Neuronal stem cell (in vitro differentiated cells): Measurements from ENCODE around the gene ZACN.

Source experiments
- DNase-seq: peaks from one replicate; pipeline ENCODE4 v3.0.0-alpha.2; 2013; ENCODE audit warnings: low spot score
- H2AFZ ChIP-seq: one replicate; pipeline ENCODE4 v1.6.1; 2013; ENCODE audit warnings: mild to moderate bottlenecking, low read length, inconsistent platforms
- H2AK5ac ChIP-seq: 2 replicates; pipeline ENCODE4 v1.6.1; 2013; ENCODE audit warnings: low read depth, mild to moderate bottlenecking, inconsistent platforms, low read length, moderate library complexity, mixed read lengths
- H2BK120ac ChIP-seq: 2 replicates; pipeline ENCODE4 v1.6.1; 2013; ENCODE audit warnings: low read depth, mild to moderate bottlenecking, inconsistent platforms, low read length, moderate library complexity, mixed read lengths
- H2BK12ac ChIP-seq: one replicate; pipeline ENCODE4 v1.6.1; 2013; ENCODE audit warnings: low read length, inconsistent platforms
- H2BK15ac ChIP-seq: 2 replicates; pipeline ENCODE4 v1.6.1; 2013; ENCODE audit warnings: mild to moderate bottlenecking, low read length, inconsistent platforms, mixed read lengths
- H2BK5ac ChIP-seq: one replicate; pipeline ENCODE4 v1.6.1; 2013; ENCODE audit warnings: inconsistent platforms, mild to moderate bottlenecking, low read length, moderate library complexity
- H3K14ac ChIP-seq: one replicate; pipeline ENCODE4 v1.6.1; 2013; ENCODE audit warnings: low read length, inconsistent platforms
- H3K18ac ChIP-seq: 2 replicates; pipeline ENCODE4 v1.6.1; 2013; ENCODE audit warnings: low read length, inconsistent platforms
- H3K23ac ChIP-seq: 2 replicates; pipeline ENCODE4 v1.6.1; 2013; ENCODE audit warnings: low read depth, mild to moderate bottlenecking, mixed read lengths, low read length, inconsistent platforms; ENCODE audit not compliant: poor library complexity
- H3K27ac ChIP-seq: replicated peaks from 3 replicates; pipeline ENCODE4 v1.5.1; 2013; ENCODE audit warnings: low read length, inconsistent platforms
- H3K27me3 ChIP-seq, 3 experiments: 2 replicates each; pipeline ENCODE4 v1.6.1; 2013; ENCODE audit warnings: low read length in 3 of 3, mild to moderate bottlenecking in 2 of 3, inconsistent platforms in 1 of 3, low read depth in 1 of 3, mixed read lengths in 1 of 3, moderate library complexity in 1 of 3; ENCODE audit not compliant: control insufficient read depth in 3 of 3, insufficient read depth in 3 of 3
- H3K36me3 ChIP-seq, 2 donors: replicated peaks in 1 of 2; 2 replicates each; pipeline ENCODE4 v1.6.1; 2013; ENCODE audit warnings: low read length in 2 of 2; ENCODE audit not compliant: control insufficient read depth in 2 of 2, insufficient read depth in 2 of 2
- H3K4ac ChIP-seq: 2 replicates; pipeline ENCODE4 v1.6.1; 2013; ENCODE audit warnings: inconsistent platforms, mild to moderate bottlenecking, low read length, moderate library complexity
- H3K4me1 ChIP-seq, 2 donors: 1 replicate in 1 of 2; 2 replicates in 1 of 2; pipeline ENCODE4 v1.6.1; 2013; ENCODE audit warnings: low read length in 2 of 2, low read depth in 1 of 2; ENCODE audit not compliant: control insufficient read depth in 2 of 2, insufficient read depth in 1 of 2
- H3K4me2 ChIP-seq: one replicate; pipeline ENCODE4 v1.6.1; 2013; ENCODE audit warnings: mild to moderate bottlenecking, low read length, inconsistent platforms; ENCODE audit not compliant: insufficient read depth, poor library complexity, severe bottlenecking
- H3K4me3 ChIP-seq, 2 donors: 2 replicates each; pipeline ENCODE4 v1.5.1; 2013; ENCODE audit warnings: low read length in 2 of 2, mild to moderate bottlenecking in 2 of 2, inconsistent platforms in 1 of 2, moderate library complexity in 1 of 2
- H3K79me1 ChIP-seq: one replicate; pipeline ENCODE4 v1.6.1; 2013; ENCODE audit warnings: low read depth, mild to moderate bottlenecking, inconsistent platforms, low read length, moderate library complexity
- H3K9ac ChIP-seq: one replicate; pipeline ENCODE4 v1.6.1; 2013; ENCODE audit warnings: mild to moderate bottlenecking, low read depth, low read length, inconsistent platforms; ENCODE audit not compliant: poor library complexity
- H3K9me3 ChIP-seq, 2 donors: replicated peaks in 1 of 2; 2 replicates each; pipeline versions ENCODE3 to v1.6.1; 2013; ENCODE audit warnings: low read length in 2 of 2, mild to moderate bottlenecking in 2 of 2, inconsistent platforms in 1 of 2, low read depth in 1 of 2, mixed read lengths in 1 of 2, moderate library complexity in 1 of 2; ENCODE audit not compliant: control insufficient read depth in 2 of 2, insufficient read depth in 1 of 2
- H4K8ac ChIP-seq: one replicate; pipeline ENCODE4 v1.6.1; 2013; ENCODE audit warnings: low read depth, mild to moderate bottlenecking, inconsistent platforms, low read length, moderate library complexity
- H4K91ac ChIP-seq: one replicate; pipeline ENCODE4 v1.6.1; 2013; ENCODE audit warnings: low read length, low read depth, mild to moderate bottlenecking, inconsistent platforms; ENCODE audit not compliant: poor library complexity
- WGBS, 2 donors: extraction: QIAGEN DNeasy Blood & Tissue Kit; methylation state at CpG; one replicate each; pipeline ENCODE4 v1.1.7; 2013; ENCODE audit warnings: missing lambda C conversion rate in 2 of 2, mixed read lengths in 1 of 2; ENCODE audit not compliant: insufficient read length in 2 of 2, insufficient replicate concordance in 1 of 2; ENCODE audit errors: extremely low coverage in 2 of 2; 5-methylcytosine and 5-hydroxymethylcytosine counted together

The ZACN gene

DNA sequence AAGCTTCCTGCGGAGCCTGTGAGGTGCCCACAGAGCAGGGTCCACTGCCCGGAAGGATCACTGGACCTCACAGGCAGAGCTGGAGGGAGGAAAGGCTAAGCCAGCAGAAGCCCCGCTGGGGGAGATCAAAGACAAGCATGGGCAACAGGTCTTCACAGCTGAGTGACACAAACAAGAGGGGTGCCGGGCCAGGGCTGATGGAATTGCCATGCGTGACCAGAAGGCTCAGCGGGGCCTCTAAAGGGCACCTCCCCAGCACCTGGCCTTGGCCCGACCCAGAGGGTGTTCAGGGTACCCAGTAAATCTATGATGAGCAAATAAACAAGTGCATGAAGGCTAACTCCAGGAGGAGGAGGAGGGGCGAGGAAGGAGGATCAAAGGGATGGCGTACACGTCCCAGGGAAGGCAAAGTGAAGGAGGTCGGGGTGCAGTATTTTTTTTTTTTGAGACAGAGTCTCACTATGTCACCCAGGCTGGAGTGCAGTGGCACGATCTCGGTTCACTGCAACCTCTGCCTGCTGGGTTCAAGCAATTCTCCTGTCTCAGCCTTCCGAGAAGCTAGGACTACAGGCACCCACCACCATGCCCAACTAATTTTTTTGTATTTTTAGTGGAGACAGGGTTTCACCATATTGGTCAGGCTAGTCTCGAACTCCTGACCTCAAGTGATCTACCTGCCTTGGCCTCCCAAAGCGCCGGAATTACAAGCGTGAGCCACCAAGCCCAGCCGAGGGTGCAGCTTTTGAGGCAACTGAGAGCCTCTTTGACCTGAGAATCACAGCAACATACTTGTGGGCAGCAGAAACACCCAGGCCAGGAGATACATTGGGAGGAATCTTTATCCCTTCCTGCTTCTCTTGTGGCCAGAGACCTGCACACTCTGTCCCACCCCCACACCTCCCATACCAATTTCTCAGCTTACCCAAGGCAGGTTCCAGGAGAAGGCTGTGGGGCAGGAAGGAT is 40.7 kb downstream of the ZACN start:
- H3K4me2 ChIP-seq = no peak overlapping the region
- DNase-seq = no peak
- no peaks in the 10 kb centered on the region for H3K36me3 ChIP-seq
- H2BK5ac ChIP-seq = no peak overlapping the region
- no peak overlapping the region for H3K27ac ChIP-seq
- peaks cover 3% of the 10 kb centered on the region for H3K79me1 ChIP-seq
- no peak overlapping the region for H3K14ac ChIP-seq
- WGBS, 2 donors = no CpG with 5 or more reads among the region's 19 CpGs
- no peak overlapping the region for H3K4me3 ChIP-seq
- no peak overlapping the region for H3K18ac ChIP-seq
- no peak overlapping the region for H2AK5ac ChIP-seq
- H4K8ac ChIP-seq = no peak overlapping the region
- no peak overlapping the region for H3K4ac ChIP-seq
- H2BK120ac ChIP-seq = no peak overlapping the region
- H3K23ac ChIP-seq = no peak overlapping the region
- no peak overlapping the region for H2BK12ac ChIP-seq
- H2AFZ ChIP-seq = peak overlapping the region; percentile 20
- no peak overlapping the region for H4K91ac ChIP-seq
- H2BK15ac ChIP-seq = no peak overlapping the region
- no peak overlapping the region for H3K9ac ChIP-seq
- H3K27me3 ChIP-seq = no peaks in the 10 kb centered on the region
- peaks cover 5 to 13% of the 10 kb centered on the region in 2 donors for H3K4me1 ChIP-seq
- H3K9me3 ChIP-seq = no peaks in the 10 kb centered on the region

GRCh38 chr17:76120658-76121008 is 41.7 kb downstream of the ZACN start:
- Histone ChIP-seq H3K14ac (no peak overlapping the region), H4K8ac (no peak overlapping the region), H3K18ac (no peak overlapping the region), H4K91ac (no peak overlapping the region), H3K27me3 (no peaks in the 10 kb centered on the region), H3K36me3 (no peaks in the 10 kb centered on the region), H3K4ac (no peak overlapping the region), H3K23ac (no peak overlapping the region), H2BK15ac (no peak overlapping the region), H2BK5ac (no peak overlapping the region), H2BK120ac (no peak overlapping the region), H3K9ac (no peak overlapping the region), H3K4me2 (no peak overlapping the region), H3K27ac (no peak overlapping the region), H3K4me3 (no peak overlapping the region), H3K4me1 (peaks cover 5 to 13% of the 10 kb centered on the region in 2 donors), H2AFZ (peak overlapping the region; percentile 84), H3K9me3 (no peaks in the 10 kb centered on the region), H2AK5ac (peak overlapping the region; percentile 88), H2BK12ac (peak overlapping the region; percentile 1), H3K79me1 (peaks cover 3% of the 10 kb centered on the region)
- WGBS, 2 donors = no CpG with 5 or more reads among the region's 5 CpGs
- no peak for DNase-seq

DNA sequence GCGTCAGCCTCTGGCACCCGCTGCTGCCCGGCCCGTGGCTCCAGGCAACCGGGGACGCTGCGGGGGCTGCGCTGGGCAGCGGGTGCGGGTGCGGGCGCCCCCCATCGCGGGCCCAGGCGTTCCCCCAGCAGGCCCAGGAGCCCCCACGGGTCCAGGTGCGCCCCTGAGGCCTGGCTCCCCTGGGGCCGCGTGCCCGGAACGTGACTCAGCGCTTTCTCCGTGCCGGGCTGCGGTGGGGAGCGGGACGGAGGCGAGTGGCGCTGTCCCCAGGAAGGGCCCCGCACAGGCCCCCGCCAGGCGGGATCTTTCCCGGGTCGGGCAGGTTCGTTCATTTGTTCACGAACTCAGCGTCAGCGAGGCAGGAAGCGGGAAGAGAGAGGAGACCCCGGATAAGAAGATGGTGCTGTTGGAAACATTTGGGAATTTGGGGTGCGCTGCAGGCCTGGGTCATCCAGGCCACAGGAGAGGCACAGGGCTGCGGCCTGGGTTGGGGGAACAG is 43.0 kb downstream of the ZACN start:
- no peak for DNase-seq
- no peaks in the 10 kb centered on the region for H3K36me3 ChIP-seq
- peak overlapping the region; percentile 98 for H2BK120ac ChIP-seq
- H3K9me3 ChIP-seq = no peaks in the 10 kb centered on the region
- H3K18ac ChIP-seq = peak overlapping the region; percentile 94
- H4K8ac ChIP-seq = peak overlapping the region; percentile 96
- no CpG with 5 or more reads among the region's 42 CpGs for WGBS, 2 donors
- H3K14ac ChIP-seq = peak overlapping the region; percentile 17
- peak overlapping the region; percentile 53 for H3K4ac ChIP-seq
- H4K91ac ChIP-seq = peak overlapping the region; percentile 43
- H3K4me2 ChIP-seq = no peak overlapping the region
- H3K4me1 ChIP-seq = peaks cover 5 to 13% of the 10 kb centered on the region in 2 donors
- H3K27ac ChIP-seq = no peak overlapping the region
- peak overlapping the region; percentile 96 for H2AK5ac ChIP-seq
- H3K9ac ChIP-seq = peak overlapping the region; percentile 60
- H3K4me3 ChIP-seq = no peak overlapping the region
- peak overlapping the region; percentile 98 for H2BK15ac ChIP-seq
- peaks cover 3% of the 10 kb centered on the region for H3K79me1 ChIP-seq
- H3K23ac ChIP-seq = peak overlapping the region; percentile 22
- H2AFZ ChIP-seq = peak overlapping the region; percentile 84
- no peaks in the 10 kb centered on the region for H3K27me3 ChIP-seq
- no peak overlapping the region for H2BK5ac ChIP-seq
- H2BK12ac ChIP-seq = peak overlapping the region; percentile 58

- peak overlapping the region; percentile 94 for H3K18ac ChIP-seq
- H3K4me3 ChIP-seq = no peak overlapping the region
- no peak overlapping the region for H3K27ac ChIP-seq
- peak overlapping the region; percentile 96 for H2AK5ac ChIP-seq
- DNase-seq = no peak
- no peak overlapping the region for H3K4ac ChIP-seq
- peak overlapping the region; percentile 47 for H3K14ac ChIP-seq
- no peak overlapping the region for H2BK5ac ChIP-seq
- no CpG with 5 or more reads among the region's 24 CpGs for WGBS, 2 donors
- no peaks in the 10 kb centered on the region for H3K27me3 ChIP-seq
- H3K36me3 ChIP-seq = no peaks in the 10 kb centered on the region
- H3K9me3 ChIP-seq = no peaks in the 10 kb centered on the region
- no peak overlapping the region for H4K91ac ChIP-seq
- H3K23ac ChIP-seq = peak overlapping the region; percentile 22
- H3K79me1 ChIP-seq = peaks cover 3% of the 10 kb centered on the region
- no peak overlapping the region for H3K9ac ChIP-seq
- no peak overlapping the region for H4K8ac ChIP-seq
- H2BK12ac ChIP-seq = no peak overlapping the region
- no peak overlapping the region for H3K4me2 ChIP-seq
- peaks cover 5 to 13% of the 10 kb centered on the region in 2 donors for H3K4me1 ChIP-seq
- peak overlapping the region; percentile 98 for H2BK15ac ChIP-seq
- peak overlapping the region; percentile 98 for H2BK120ac ChIP-seq
- peak overlapping the region; percentile 84 for H2AFZ ChIP-seq
Measured at GRCh38 chr17:76122431-76123190, 43.6 kb downstream of the ZACN start.
